Measurements from ENCODE around the gene NPAT.

NPAT gene

GRCh38 chr11:108222574-108223347, at the start of gene NPAT, which contains the start of gene ATM:
Gene NPAT, minus strand, starts transcription at chr11:108222638. Its CDS starts 102 bp downstream, at chr11:108222536.
Gene ATM, plus strand, starts transcription at chr11:108223067. Its CDS starts 4,558 bp downstream, at chr11:108227625.
- H3K4me3 ChIP-seq (ENCODE audit: low read depth, low read length), result peak within 1 kb of the TSS; percentile 98

DNA sequence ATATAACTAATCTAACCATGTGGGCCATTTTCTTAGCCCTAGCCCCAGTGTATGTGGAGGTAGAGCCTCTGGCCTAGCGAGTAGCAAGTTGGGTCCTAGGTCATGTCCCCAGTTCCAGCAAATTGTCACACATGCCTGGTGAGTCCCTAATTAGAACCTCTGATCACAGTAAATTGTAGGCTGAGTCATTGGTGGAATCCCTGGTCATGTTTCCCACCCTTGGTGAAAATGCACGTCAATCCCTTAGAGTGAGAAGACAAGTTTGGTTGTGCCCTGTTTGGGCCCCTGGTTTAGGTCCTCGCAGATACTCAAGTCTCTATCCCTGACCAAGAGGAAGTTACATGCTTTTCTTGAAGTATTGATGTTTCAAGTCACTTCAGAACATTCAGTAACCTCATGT, 47.1 kb upstream of the NPAT start:
- no peak overlapping the region for H3K4me3 ChIP-seq (ENCODE audit: low read depth, low read length)

- H3K4me3 ChIP-seq (ENCODE audit: low read depth, low read length), result no peak overlapping the region
Observed at GRCh38 chr11:108253176-108253575, 30.7 kb upstream of the NPAT start.

- no peak overlapping the region for H3K4me3 ChIP-seq (ENCODE audit: low read depth, low read length)
Observed at GRCh38 chr11:108246885-108247284, 24.4 kb upstream of the NPAT start.

GRCh38 chr11:108246308-108246707, 23.9 kb upstream of the NPAT start:
- no peak overlapping the region for H3K4me3 ChIP-seq (ENCODE audit: low read depth, low read length)

- no peak overlapping the region for H3K4me3 ChIP-seq (ENCODE audit: low read depth, low read length)
Observed at GRCh38 chr11:108242422-108242821, 20.0 kb upstream of the NPAT start.

GRCh38 chr11:108241330-108242037, 19.0 kb upstream of the NPAT start:
- H3K4me3 ChIP-seq (ENCODE audit: low read depth, low read length), result no peak overlapping the region

DNA sequence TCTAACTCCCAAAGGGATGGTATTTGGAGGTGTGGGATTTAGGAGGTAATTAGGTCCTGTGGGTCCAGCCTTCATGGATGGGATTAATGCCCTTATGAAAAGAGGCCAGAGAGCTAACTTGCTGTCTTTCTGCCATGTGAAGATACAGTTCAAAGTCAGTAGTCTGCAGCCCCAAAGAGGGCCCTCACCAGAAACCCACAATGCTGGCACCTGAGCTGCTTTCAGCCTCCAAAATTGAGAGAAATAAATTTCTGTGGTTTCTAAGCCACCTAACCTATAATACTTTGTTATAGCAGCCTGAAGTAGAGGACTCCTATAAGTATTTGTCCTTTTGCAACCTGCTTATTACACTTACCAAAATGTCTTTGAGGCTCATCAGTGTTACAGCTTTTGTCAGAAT, 16.6 kb upstream of the NPAT start:
- H3K4me3 ChIP-seq (ENCODE audit: low read depth, low read length), result no peak overlapping the region

- no peak overlapping the region for H3K4me3 ChIP-seq (ENCODE audit: low read depth, low read length)
Observed at GRCh38 chr11:108237058-108237481, 14.6 kb upstream of the NPAT start.

GRCh38 chr11:108235633-108236032, 13.2 kb upstream of the NPAT start:
- H3K4me3 ChIP-seq (ENCODE audit: low read depth, low read length), result no peak overlapping the region

DNA sequence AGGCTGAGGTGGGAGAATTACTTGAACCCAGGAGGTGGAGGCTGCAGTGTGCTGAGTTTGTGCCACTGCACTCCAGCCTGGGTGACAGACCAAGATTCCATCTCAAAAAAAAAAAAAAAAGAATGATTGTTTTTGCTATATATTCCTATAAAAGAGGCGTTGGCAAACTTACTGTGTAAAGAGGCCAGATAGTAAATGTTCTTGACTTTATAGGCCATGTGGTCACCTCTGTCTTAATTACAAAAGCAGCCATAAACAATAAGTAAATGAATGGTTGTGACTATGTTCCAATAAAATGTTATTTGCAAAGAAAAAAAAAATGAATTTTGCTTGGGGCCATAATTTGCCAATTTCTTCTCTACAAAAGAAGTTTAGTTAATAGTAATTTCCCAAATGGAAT, 12.8 kb upstream of the NPAT start:
- H3K4me3 ChIP-seq (ENCODE audit: low read depth, low read length), result no peak overlapping the region

DNA sequence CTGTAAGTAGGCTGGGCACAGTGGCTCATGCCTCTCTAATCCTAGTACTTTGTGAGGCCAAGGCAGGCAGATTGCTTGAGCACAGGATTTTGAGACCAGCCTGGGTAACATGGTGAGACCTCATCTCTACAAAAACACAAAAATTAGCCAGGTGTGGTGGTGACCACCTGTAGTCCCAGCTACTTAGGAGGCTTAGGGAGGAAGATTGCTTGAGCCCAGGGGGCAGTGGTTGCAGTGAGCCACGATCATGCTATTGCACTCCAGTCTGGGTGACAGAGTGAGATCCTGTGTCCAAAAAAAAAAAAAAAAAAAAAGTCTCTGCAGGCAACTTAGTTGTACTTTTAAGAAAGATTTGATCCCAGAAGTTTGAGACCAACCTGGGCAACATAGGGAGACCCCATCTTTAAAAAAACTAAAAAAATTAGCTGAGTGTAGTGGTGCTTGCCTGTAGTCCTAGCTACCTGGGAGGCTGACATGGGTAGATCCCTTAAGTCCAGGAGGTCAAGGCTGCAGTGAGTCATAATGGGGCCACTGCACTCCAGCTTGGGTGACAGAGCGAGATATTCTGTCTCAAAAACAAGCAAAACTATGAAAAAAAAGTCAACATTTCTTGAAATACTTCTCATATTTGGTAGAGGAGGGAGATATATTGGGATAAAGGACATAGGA, 11.0 kb upstream of the NPAT start:
- H3K4me3 ChIP-seq (ENCODE audit: low read depth, low read length), result no peak overlapping the region

GRCh38 chr11:108228251-108228650, 5.8 kb upstream of the NPAT start:
- H3K4me3 ChIP-seq (ENCODE audit: low read depth, low read length), result no peak overlapping the region

GRCh38 chr11:108226036-108226435, 3.6 kb upstream of the NPAT start:
- H3K4me3 ChIP-seq (ENCODE audit: low read depth, low read length), result no peak overlapping the region

DNA sequence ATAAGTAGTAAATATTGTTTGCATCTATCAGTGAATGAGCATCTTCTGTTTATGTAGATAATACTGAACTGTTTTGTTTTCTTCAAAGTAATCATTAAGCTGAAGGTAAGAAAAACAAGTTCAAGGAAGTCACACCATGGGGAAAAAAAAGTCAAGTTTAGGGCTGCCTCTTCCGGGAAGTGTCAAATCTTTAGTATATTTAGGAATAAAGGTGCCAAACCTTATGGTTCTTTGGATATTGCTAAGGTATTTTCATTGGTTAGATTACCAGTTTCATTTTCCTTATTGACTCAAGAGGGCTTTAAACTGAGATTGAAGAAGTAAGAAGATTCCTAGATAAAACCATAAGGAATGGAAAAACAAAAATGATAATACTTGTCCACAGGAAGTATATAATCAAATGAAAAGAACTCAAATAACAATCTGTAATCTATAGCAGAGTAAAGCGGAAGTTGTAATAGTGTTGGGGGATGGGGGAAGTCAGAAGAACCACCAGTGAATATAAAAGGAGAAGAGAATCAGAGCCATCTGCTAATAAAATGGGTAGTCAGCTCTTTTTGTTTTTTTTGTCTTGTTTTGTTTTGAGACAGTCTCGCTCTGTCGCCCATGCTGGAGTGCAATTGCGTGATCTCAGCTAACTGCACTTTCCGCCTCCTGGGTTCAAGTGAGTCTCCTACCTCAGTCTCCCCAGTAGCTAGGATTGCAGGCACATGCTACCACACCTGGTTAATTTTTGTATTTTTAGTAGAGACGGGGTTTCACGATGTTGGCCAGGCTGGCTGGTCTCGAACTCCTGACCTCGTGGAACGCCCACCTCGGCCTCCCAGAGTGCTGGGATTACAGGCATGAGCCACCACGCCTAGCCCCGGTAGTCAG, 2.7 kb upstream of the NPAT start:
- H3K4me3 ChIP-seq (ENCODE audit: low read depth, low read length), result no peak overlapping the region

DNA sequence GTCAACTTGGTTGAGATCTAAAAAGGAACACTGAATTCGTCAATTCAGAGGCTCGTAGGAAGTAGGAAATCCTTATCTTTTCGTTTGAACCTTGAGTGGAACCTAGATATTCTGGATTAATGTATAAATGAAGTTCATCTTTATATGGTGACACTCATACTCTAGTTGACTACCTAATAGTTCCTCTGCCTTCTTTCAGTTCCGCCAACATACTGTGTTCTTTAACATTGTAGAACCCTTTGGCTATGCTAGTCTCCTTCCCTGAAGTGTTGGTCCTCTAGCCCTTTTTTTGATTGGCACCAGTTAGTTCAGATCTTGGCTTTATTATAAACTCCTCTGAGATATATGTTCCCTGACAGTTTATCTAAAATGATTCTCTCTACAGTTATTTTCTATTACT, 1.9 kb upstream of the NPAT start:
- peak overlapping the region; percentile 98 for H3K4me3 ChIP-seq (ENCODE audit: low read depth, low read length)

DNA sequence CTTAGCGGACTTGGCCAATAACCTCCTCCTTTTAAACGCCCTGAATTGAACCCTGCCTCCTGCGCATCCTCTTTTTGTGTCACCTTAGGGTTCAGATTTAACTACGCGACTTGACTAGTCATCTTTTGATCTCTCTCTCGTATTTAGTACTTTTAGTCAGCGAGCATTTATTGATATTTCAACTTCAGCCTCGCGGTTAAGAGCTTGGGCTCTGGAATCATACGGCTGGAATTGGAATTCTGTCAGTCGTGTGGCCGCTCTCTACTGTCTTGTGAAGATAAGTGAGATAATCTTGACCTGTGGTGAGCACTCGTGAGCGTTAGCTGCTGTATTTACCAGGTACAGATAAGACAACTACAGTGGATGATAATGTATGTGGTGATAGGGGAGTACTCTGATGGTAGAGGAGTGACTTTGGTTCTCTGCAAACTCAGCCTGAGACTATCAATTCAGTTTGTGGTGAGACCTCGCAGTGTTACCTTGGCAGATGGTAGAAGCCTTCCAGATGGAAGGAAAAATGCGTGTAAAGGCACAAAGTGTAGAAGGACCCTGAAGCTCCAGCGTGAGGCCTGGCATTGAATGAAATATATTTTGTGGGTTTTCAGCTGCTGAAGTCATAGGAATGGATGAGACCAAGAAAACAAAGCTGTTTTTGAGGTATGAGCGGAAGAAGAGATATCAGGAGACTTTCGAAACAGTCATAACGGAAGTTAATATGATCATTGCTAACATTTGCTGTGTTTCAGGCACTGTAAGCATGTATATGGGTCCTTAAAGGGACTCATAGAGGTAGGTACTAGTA, 1.1 kb upstream of the NPAT start:
- peak overlapping the region; percentile 98 for H3K4me3 ChIP-seq (ENCODE audit: low read depth, low read length)

- peak overlapping the region; percentile 98 for H3K4me3 ChIP-seq (ENCODE audit: low read depth, low read length)
Observed at GRCh38 chr11:108221911-108222573, 396 bp downstream of the NPAT start.

- peak overlapping the region; percentile 98 for H3K4me3 ChIP-seq (ENCODE audit: low read depth, low read length)
Observed at GRCh38 chr11:108221371-108221770, 1.1 kb downstream of the NPAT start.
